Measurements from ENCODE around the gene VTI1B. TPM values are rescaled to one million over a fixed set of nuclear protein-coding genes. Genes with fewer than 3 reads are reported as not detected.

The VTI1B gene
- total RNA-seq, 4 donors from 2014 or later, result 39.9 to 52.6 (median 47.4) TPM

DNA sequence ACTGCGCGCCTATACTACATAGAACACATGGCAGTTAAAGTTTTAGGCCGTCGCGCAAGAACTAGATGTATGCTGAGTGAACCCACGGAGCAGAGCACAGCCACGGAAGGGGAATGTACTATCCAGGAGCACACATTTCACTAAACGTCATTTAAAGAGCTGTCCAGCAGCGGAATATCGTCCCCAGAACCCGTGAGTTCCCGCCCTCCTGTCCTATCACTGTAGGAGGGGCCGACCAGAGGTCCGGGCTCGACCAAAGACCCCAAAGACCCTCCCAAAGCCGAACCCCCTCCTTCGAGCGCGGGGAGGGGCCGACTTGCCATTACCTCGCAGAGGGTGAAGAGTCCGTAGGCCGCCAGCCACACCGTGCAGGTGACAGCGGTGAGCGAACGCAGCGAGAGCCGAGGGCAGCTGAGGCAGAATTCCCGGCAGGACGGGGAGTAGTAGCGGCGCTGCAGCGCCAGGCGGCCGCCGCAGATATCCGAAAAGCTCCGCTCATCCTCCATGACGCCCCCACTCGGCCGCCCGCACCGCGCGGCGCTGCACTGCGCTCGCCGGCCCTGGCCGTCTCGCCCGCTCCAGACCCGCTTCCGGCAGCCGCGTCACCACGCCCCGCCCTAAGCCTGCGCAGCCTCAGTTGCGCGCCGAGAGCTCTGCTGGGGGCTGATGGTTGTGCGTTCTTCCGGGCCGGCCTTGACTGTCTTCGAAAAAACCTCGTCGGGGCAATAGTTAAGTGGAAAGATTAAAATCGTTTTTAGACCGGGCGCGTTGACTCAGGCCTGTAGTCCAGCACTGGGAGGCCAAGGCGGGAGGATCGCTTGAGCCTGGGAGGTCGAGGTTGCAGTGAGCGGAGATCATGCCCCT, 74.5 kb downstream of the VTI1B start, which contains the start of gene PIGH:
TSS of gene PIGH (minus strand) at position 571 of the 864 bp plus-strand sequence. CDS start at position 506, 65 bp downstream.
- WGBS, 2 donors, result 5 to 9% methylated on average over 38 to 42 of the region's 77 CpGs
- intact Hi-C loops (cut with DNase I; ENCODE audit: low total_unique reads), result no loop called here
- DNase-seq (ENCODE audit: low spot score in 2 of 2), result peak; percentile 83 to 97
- H3K4me3 ChIP-seq (ENCODE audit: low read depth, poor library complexity, severe bottlenecking), result peak within 1 kb of the TSS; percentile 72
- TF ChIP-seq, protein P1, sequence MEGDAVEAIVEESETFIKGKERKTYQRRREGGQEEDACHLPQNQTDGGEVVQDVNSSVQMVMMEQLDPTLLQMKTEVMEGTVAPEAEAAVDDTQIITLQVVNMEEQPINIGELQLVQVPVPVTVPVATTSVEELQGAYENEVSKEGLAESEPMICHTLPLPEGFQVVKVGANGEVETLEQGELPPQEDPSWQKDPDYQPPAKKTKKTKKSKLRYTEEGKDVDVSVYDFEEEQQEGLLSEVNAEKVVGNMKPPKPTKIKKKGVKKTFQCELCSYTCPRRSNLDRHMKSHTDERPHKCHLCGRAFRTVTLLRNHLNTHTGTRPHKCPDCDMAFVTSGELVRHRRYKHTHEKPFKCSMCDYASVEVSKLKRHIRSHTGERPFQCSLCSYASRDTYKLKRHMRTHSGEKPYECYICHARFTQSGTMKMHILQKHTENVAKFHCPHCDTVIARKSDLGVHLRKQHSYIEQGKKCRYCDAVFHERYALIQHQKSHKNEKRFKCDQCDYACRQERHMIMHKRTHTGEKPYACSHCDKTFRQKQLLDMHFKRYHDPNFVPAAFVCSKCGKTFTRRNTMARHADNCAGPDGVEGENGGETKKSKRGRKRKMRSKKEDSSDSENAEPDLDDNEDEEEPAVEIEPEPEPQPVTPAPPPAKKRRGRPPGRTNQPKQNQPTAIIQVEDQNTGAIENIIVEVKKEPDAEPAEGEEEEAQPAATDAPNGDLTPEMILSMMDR (IDR thresholded peaks at IDR 0.05), result no peak
- no peak for TF ChIP-seq POLR2A (IDR thresholded peaks at IDR 0.05)

Other genes with a start within 250 kb of the VTI1B start
- 1 to 10 TPM in 3 of 4 donors, under 1 TPM in 1; 0.49 to 3.8 (median 2.5) TPM for gene TMEM229B, start 185.9 kb downstream of the VTI1B start, total RNA-seq
- 10 to 100 TPM; 10.5 to 23.1 (median 17.2) TPM for gene PLEKHH1, start 141.3 kb downstream of the VTI1B start, total RNA-seq
- gene PIGH, start 74.4 kb downstream of the VTI1B start, total RNA-seq, result 10 to 100 TPM; 22.1 to 31.4 (median 29.2) TPM
- gene ARG2, start 54.7 kb downstream of the VTI1B start, total RNA-seq, result 1 to 10 TPM; 3.5 to 6.8 (median 5.2) TPM
- gene RDH11, start 21.1 kb upstream of the VTI1B start, total RNA-seq, result 10 to 100 TPM; 34.5 to 72.3 (median 49.1) TPM
- gene RDH12, start 27.3 kb upstream of the VTI1B start, total RNA-seq, result 100 to 1,000 TPM in 2 of 4 donors, 10 to 100 TPM in 2; 70.4 to 106 (median 87.6) TPM
- 10 to 100 TPM; 13.0 to 34.6 (median 21.8) TPM for gene ZFYVE26, start 142.0 kb upstream of the VTI1B start, total RNA-seq
- gene RAD51B, start 145.1 kb upstream of the VTI1B start, total RNA-seq, result 10 to 100 TPM in 3 of 4 donors, 1 to 10 TPM in 1; 6.1 to 27.2 (median 13.6) TPM